Measurements from ENCODE around the gene S100A1.

GRCh38 chr1:153655333-153655732 lies 27.1 kb downstream of the S100A1 start:
- TF ChIP-seq EZH2 (IDR thresholded peaks at IDR 0.05; ENCODE audit: borderline replicate concordance) (no peak), CTCF (IDR thresholded peaks at IDR 0.05; ENCODE audit: poor library complexity) (no peak), EZH2phosphoT487 (IDR thresholded peaks at IDR 0.05; ENCODE audit: low read depth, severe bottlenecking, unreplicated experiment) (no peak)
